ENCODE measurements around the gene ZG16.
"Not testable (repeated sequence)": the region's sequence is repeated elsewhere in the genome, so short reads cannot be mapped to it uniquely, and the experiment has no call there.

Gene ZG16

DNA sequence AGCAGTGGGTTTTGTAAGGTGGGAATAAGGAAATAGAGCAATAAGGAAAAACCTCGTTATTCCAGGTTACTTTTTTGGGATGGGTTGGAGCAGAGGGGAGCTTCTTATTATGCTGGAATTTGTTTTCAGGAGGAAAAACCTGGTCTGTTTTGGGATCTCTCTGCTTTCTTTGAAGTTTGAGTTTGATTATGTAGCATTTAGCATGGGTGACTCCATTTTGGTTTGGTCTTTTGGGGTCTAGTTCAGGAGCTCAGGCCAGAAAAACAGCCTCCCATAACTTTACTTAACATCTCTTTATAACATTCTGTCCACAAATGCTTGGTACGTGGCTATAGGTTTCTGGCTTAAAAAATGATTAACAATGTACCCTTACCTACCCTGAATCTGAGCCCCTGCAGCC, 8.5 kb upstream of the ZG16 start:
- Histone ChIP-seq H3K27ac (ENCODE audit: low read depth, low read length, severe bottlenecking) (no peak overlapping the region), H3K4me3 (ENCODE audit: extremely low read depth, insufficient read depth, low read length, poor library complexity, severe bottlenecking) (no peak overlapping the region), H3K4me1 (ENCODE audit: control insufficient read depth, insufficient read depth, low read length, poor library complexity, severe bottlenecking) (no peaks in the 10 kb centered on the region), H3K36me3 (ENCODE audit: control insufficient read depth, insufficient read depth, low read length) (no peaks in the 10 kb centered on the region), H3K9me3 (ENCODE audit: control insufficient read depth, low read length) (no peaks in the 10 kb centered on the region)
- 75 to 85% methylated on average over 1 to 2 of the region's 2 CpGs for WGBS, 2 experiments (ENCODE audit: insufficient coverage in 2 of 2)

DNA sequence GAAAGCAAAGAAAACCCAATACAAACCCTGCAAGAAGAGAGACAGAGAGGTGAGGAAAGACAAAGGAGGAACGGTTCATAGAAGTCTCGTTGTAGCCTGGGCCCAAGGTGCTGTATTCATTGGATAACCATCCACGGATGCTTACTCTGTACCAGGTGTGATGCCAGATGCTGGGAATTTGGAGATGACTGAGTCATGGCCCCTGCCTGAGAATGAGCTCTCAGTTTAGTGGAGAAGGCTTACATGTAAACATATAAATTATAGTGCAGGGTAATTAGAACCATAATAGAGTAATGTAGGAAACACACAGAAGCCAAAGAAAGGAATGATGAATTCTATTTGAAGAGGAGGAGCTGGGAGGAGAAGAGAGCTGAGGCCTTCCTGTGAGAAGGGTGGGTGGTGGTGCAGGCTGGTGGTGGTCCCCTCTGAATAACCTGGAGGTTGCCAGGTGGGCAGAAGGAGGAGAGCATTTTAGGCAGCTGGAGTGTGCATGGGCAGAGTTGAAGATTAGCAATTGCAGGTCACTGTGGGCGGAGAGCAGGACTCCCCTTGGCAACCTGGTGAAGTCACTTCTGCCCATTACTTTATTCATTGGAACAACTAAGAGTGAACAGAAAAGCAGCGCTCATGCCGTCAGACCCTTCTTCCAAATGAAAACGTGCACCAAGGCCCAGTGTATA, 7.7 kb upstream of the ZG16 start:
- WGBS, 2 experiments (ENCODE audit: insufficient coverage in 2 of 2): 90 to 100% methylated on average over 3 to 4 of the region's 7 CpGs
- H3K27ac ChIP-seq (ENCODE audit: low read depth, low read length, severe bottlenecking): no peak overlapping the region
- no peak overlapping the region for H3K4me3 ChIP-seq (ENCODE audit: extremely low read depth, insufficient read depth, low read length, poor library complexity, severe bottlenecking)
- no peaks in the 10 kb centered on the region for H3K36me3 ChIP-seq (ENCODE audit: control insufficient read depth, insufficient read depth, low read length)
- H3K9me3 ChIP-seq (ENCODE audit: control insufficient read depth, low read length): no peaks in the 10 kb centered on the region
- no peaks in the 10 kb centered on the region for H3K4me1 ChIP-seq (ENCODE audit: control insufficient read depth, insufficient read depth, low read length, poor library complexity, severe bottlenecking)

GRCh38 chr16:29772330-29772729, 5.7 kb upstream of the ZG16 start:
- H3K4me1 ChIP-seq (ENCODE audit: control insufficient read depth, insufficient read depth, low read length, poor library complexity, severe bottlenecking); H3K4me3 ChIP-seq (ENCODE audit: extremely low read depth, insufficient read depth, low read length, poor library complexity, severe bottlenecking); H3K36me3 ChIP-seq (ENCODE audit: control insufficient read depth, insufficient read depth, low read length); H3K9me3 ChIP-seq (ENCODE audit: control insufficient read depth, low read length); H3K27ac ChIP-seq (ENCODE audit: low read depth, low read length, severe bottlenecking): not testable (repeated sequence)
- whole genome bisulfite sequencing, 2 experiments (ENCODE audit: insufficient coverage in 2 of 2): 94 to 97% methylated on average over 7 of the region's 7 CpGs

DNA sequence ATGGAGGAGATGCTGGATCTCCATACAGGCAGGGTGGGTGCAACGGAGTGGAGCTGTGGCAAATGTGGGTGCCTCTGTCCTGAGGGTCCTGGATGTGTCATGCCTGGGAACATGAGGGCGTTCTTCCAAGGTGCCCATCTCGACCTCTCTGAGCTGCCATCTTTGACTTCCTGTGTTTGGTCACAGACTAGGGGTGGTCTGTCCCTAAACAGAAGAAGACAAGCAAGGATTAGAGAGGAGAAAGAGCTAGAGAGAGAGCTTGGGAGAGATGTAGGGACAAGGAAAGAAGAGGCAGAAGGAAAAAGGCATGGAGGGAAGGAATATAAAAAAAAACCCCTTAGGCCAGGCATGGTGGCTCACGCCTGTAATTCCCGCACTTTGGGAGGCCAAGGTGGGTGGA, 3.3 kb upstream of the ZG16 start:
- H3K36me3 ChIP-seq (ENCODE audit: control insufficient read depth, insufficient read depth, low read length): no peaks in the 10 kb centered on the region

GRCh38 chr16:29775742-29776408, 2.2 kb upstream of the ZG16 start:
- WGBS, 2 experiments (ENCODE audit: insufficient coverage in 2 of 2): 74 to 91% methylated on average over 2 of the region's 4 CpGs
- peaks cover 12% of the 10 kb centered on the region for H3K4me1 ChIP-seq (ENCODE audit: control insufficient read depth, insufficient read depth, low read length, poor library complexity, severe bottlenecking)
- no peak overlapping the region for H3K4me3 ChIP-seq (ENCODE audit: extremely low read depth, insufficient read depth, low read length, poor library complexity, severe bottlenecking)
- H3K27ac ChIP-seq (ENCODE audit: low read depth, low read length, severe bottlenecking): no peak overlapping the region
- no peaks in the 10 kb centered on the region for H3K36me3 ChIP-seq (ENCODE audit: control insufficient read depth, insufficient read depth, low read length)
- H3K9me3 ChIP-seq (ENCODE audit: control insufficient read depth, low read length): no peaks in the 10 kb centered on the region

More for the DNA sequence above, 3.3 kb upstream of the ZG16 start:
- Histone ChIP-seq H3K4me3 (ENCODE audit: extremely low read depth, insufficient read depth, low read length, poor library complexity, severe bottlenecking) (no peak overlapping the region), H3K9me3 (ENCODE audit: control insufficient read depth, low read length) (no peaks in the 10 kb centered on the region), H3K27ac (ENCODE audit: low read depth, low read length, severe bottlenecking) (no peak overlapping the region), H3K4me1 (ENCODE audit: control insufficient read depth, insufficient read depth, low read length, poor library complexity, severe bottlenecking) (peaks cover 10% of the 10 kb centered on the region)
- WGBS, 2 experiments (ENCODE audit: insufficient coverage in 2 of 2): 90 to 94% methylated on average over 3 of the region's 5 CpGs

GRCh38 chr16:29779474-29779873, 1.4 kb downstream of the ZG16 start:
- H3K36me3 ChIP-seq (ENCODE audit: control insufficient read depth, insufficient read depth, low read length): no peaks in the 10 kb centered on the region
- 51 to 60% methylated on average over 5 to 10 of the region's 10 CpGs for WGBS, 2 experiments (ENCODE audit: insufficient coverage in 2 of 2)
- H3K4me3 ChIP-seq (ENCODE audit: extremely low read depth, insufficient read depth, low read length, poor library complexity, severe bottlenecking): no peak overlapping the region
- H3K27ac ChIP-seq (ENCODE audit: low read depth, low read length, severe bottlenecking): no peak overlapping the region
- no peaks in the 10 kb centered on the region for H3K9me3 ChIP-seq (ENCODE audit: control insufficient read depth, low read length)
- H3K4me1 ChIP-seq (ENCODE audit: control insufficient read depth, insufficient read depth, low read length, poor library complexity, severe bottlenecking): peaks cover 12% of the 10 kb centered on the region

DNA sequence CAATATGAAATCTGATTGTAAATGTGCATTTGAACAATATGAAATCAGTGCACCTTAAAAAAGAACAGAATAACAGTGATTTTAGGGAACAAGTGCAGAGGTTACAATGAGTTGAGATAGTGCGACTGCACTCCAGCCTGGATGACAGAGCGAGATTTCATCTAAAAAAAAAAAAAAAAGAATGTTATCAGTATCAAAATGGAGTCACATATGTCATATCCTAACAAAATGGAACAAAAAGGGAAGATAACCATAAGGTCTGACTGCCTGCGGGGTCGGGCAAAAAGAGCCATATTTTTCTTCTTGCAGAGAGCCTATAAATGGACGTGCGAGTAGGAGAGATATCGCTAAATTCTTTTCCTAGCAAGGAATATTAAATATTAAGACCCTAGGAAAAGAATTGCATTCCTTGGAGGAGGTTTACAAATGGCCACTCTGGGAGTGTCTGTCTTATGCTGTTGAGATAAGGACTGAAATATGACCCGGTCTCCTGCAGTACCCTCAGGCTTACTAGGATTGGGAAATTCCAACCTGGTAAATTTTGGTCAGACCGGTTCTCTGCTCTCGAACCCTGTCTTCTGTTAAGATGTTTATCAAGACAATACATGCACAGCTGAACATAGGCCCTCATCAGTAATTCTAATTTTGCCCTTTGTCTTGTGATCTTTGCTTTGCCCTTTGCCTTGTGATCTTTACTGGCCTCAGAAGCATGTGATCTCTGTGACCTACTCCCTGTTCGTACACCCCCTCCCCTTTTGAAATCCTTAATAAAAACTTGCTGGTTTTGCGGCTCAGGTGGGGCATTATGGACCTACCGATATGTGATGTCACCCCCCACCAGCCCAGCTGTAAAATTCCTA, 5.3 kb downstream of the ZG16 start:
- H3K27ac ChIP-seq (ENCODE audit: low read depth, low read length, severe bottlenecking); H3K4me1 ChIP-seq (ENCODE audit: control insufficient read depth, insufficient read depth, low read length, poor library complexity, severe bottlenecking); H3K36me3 ChIP-seq (ENCODE audit: control insufficient read depth, insufficient read depth, low read length); H3K9me3 ChIP-seq (ENCODE audit: control insufficient read depth, low read length); H3K4me3 ChIP-seq (ENCODE audit: extremely low read depth, insufficient read depth, low read length, poor library complexity, severe bottlenecking): not testable (repeated sequence)
- WGBS, 2 experiments (ENCODE audit: insufficient coverage in 2 of 2): 87 to 91% methylated on average over 8 to 10 of the region's 13 CpGs

GRCh38 chr16:29784157-29784556, 6.1 kb downstream of the ZG16 start:
- Histone ChIP-seq H3K36me3 (ENCODE audit: control insufficient read depth, insufficient read depth, low read length) (no peaks in the 10 kb centered on the region), H3K4me3 (ENCODE audit: extremely low read depth, insufficient read depth, low read length, poor library complexity, severe bottlenecking) (no peak overlapping the region), H3K27ac (ENCODE audit: low read depth, low read length, severe bottlenecking) (no peak overlapping the region), H3K9me3 (ENCODE audit: control insufficient read depth, low read length) (no peaks in the 10 kb centered on the region), H3K4me1 (ENCODE audit: control insufficient read depth, insufficient read depth, low read length, poor library complexity, severe bottlenecking) (peaks cover 8% of the 10 kb centered on the region)
- WGBS, 2 experiments (ENCODE audit: insufficient coverage in 2 of 2): 88 to 89% methylated on average over 1 of the region's 2 CpGs

DNA sequence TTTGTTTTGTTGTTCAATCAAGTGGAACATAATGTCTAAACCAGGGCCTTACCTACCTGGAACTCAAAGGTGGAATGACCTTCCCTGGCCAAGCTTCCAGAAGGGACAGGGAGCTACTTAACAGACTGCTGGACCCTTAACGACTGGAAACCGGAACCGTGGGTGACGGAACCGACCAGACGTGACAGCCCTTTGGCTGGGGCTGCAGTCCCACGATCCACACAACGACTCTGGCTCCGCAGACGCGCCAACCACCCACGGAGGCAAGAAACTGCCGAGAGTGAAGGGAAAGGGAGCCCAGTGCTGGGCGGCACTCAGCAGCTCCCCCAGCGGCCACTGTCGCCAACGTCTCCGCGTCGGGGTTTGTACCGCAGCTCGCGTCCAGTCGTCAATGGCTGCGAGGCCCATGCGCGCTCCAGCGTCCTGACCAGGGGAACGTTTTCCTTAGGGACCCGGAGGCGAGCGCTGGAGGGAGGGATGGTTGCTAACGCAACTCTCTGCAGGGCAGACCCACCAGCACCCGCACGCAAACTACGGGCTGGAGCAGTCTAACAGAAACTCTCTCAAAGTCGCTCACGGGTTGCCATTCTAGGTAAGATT, 6.9 kb downstream of the ZG16 start:
- WGBS, 2 experiments (ENCODE audit: insufficient coverage in 2 of 2): 4 to 7% methylated on average over 20 to 25 of the region's 38 CpGs
- H3K4me1 ChIP-seq (ENCODE audit: control insufficient read depth, insufficient read depth, low read length, poor library complexity, severe bottlenecking): peaks cover 5% of the 10 kb centered on the region
- no peak overlapping the region for H3K4me3 ChIP-seq (ENCODE audit: extremely low read depth, insufficient read depth, low read length, poor library complexity, severe bottlenecking)
- no peak overlapping the region for H3K27ac ChIP-seq (ENCODE audit: low read depth, low read length, severe bottlenecking)
- H3K36me3 ChIP-seq (ENCODE audit: control insufficient read depth, insufficient read depth, low read length): no peaks in the 10 kb centered on the region
- no peaks in the 10 kb centered on the region for H3K9me3 ChIP-seq (ENCODE audit: control insufficient read depth, low read length)

DNA sequence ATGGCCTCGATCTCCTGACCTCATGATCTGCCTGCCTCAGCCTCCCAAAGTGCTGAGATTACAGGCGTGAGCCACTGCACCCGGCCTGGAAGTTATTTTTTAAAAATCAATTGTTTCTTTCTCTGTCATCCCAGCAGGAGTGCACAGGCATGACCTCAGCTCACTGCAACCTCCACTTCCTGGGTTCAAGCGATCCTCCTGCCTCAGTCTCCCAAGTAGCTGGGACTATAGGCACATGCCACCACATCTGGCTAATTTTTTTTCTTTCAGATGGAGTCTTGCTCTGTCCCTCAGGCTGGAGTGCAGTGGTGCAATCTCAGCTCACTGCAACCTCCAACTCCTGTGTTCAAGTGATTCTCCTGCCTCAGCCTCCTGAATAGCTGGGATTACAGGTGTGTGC, 9.1 kb downstream of the ZG16 start:
- not testable (repeated sequence) for H3K36me3 ChIP-seq (ENCODE audit: control insufficient read depth, insufficient read depth, low read length); H3K4me1 ChIP-seq (ENCODE audit: control insufficient read depth, insufficient read depth, low read length, poor library complexity, severe bottlenecking); H3K4me3 ChIP-seq (ENCODE audit: extremely low read depth, insufficient read depth, low read length, poor library complexity, severe bottlenecking); H3K9me3 ChIP-seq (ENCODE audit: control insufficient read depth, low read length); H3K27ac ChIP-seq (ENCODE audit: low read depth, low read length, severe bottlenecking)
- WGBS, 2 experiments (ENCODE audit: insufficient coverage in 2 of 2): 82 to 97% methylated on average over 4 of the region's 4 CpGs
